T-helper 2 cell treated with Interferon-gamma antibody and Interleukin-4, amounts not matched to agents 5 μg/mL and 100 μg/mL, for 36 hours (primary cell): ENCODE data around the gene CDK11B.
A peak's percentile ranks its signal among the peaks of the same experiment; 100 is the strongest.

Experiments
- DNase-seq: peaks from one replicate; pipeline ENCODE4 v3.0.0; 2021; ENCODE audit warnings: low spot score
- H3K27ac Mint-ChIP-seq: one replicate; pipeline ENCODE4 v1.8.0; 2021; ENCODE audit warnings: mild to moderate bottlenecking, mixed read lengths
- H3K27me3 Mint-ChIP-seq: one replicate; pipeline ENCODE4 v1.8.0; 2021; ENCODE audit warnings: low read depth, mixed read lengths
- H3K36me3 Mint-ChIP-seq: one replicate; pipeline ENCODE4 v1.8.0; 2021; ENCODE audit warnings: low read depth, mixed read lengths
- H3K4me1 Mint-ChIP-seq: one replicate; pipeline ENCODE4 v1.8.0; 2021; ENCODE audit warnings: low read depth, mixed read lengths
- H3K4me3 Mint-ChIP-seq: one replicate; pipeline ENCODE4 v1.8.0; 2022; ENCODE audit warnings: mild to moderate bottlenecking, moderate library complexity, mixed read lengths
- H3K9me3 Mint-ChIP-seq: one replicate; pipeline ENCODE4 v1.8.0; 2021; ENCODE audit warnings: mixed read lengths

The CDK11B gene

DNA sequence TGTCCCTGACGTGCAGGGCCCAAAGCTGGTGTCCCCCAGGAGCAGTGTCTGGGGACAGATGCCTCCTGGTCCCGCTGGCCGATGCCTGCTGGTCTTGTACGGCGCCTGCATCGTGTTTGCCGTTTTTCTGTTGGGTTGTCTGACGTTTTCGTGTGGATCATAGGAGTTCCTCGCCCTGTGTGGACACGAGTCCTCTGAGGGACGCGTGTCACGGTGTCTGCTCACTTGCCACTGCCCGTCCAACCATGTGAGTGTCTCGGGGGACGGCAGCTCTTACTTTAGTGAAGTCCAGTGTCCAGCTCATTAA, 36.1 kb downstream of the CDK11B start:
- no peaks in the 10 kb centered on the region for H3K9me3 Mint-ChIP-seq
- no peak overlapping the region for H3K27ac Mint-ChIP-seq
- no peaks in the 10 kb centered on the region for H3K36me3 Mint-ChIP-seq
- no peak overlapping the region for H3K4me3 Mint-ChIP-seq
- DNase-seq: no peak
- H3K27me3 Mint-ChIP-seq: no peaks in the 10 kb centered on the region
- no peaks in the 10 kb centered on the region for H3K4me1 Mint-ChIP-seq

DNA sequence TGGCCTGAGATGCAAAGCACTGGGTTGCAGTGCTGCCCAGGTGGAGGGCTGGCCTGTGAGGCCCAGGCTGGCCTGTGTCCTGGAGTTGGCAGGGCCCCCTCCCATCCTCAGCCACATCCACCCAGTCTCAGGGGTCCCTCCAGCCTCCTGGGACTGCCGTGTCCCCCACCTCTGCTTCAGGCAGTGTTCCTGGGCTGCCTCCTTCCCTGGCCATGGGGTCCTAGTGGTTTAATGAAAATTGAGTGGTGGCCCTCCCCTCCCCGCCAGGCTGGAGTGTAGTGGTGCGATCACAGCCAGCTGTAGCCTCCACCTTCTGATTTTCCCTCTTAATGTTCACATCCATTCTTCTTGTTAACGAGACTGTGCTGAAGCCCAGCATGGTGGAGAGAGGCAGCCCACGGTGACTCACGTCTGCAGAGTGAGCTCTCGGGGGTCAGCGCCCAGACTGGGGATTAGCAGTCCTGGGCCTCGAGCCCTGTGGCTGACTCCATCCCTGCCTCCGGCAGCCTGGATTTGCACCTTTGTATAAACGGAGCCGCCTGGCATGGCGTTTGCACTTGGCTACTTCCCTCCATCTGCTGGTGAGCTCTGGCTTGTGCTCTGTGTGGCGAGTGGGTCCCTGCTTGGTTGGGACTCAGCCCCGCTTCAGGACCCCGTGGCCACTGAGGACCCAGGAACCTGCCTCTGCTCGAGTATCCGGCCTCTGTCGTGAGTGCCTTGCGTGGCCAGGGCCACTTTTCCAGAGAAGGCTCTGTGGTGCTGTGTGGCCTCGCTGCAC, 36.6 kb downstream of the CDK11B start:
- DNase-seq: no peak
- Mint-ChIP-seq H3K9me3 (no peaks in the 10 kb centered on the region), H3K27me3 (no peaks in the 10 kb centered on the region), H3K27ac (peak overlapping the region; percentile 20), H3K4me3 (no peak overlapping the region), H3K4me1 (peaks cover 2% of the 10 kb centered on the region), H3K36me3 (no peaks in the 10 kb centered on the region)

DNA sequence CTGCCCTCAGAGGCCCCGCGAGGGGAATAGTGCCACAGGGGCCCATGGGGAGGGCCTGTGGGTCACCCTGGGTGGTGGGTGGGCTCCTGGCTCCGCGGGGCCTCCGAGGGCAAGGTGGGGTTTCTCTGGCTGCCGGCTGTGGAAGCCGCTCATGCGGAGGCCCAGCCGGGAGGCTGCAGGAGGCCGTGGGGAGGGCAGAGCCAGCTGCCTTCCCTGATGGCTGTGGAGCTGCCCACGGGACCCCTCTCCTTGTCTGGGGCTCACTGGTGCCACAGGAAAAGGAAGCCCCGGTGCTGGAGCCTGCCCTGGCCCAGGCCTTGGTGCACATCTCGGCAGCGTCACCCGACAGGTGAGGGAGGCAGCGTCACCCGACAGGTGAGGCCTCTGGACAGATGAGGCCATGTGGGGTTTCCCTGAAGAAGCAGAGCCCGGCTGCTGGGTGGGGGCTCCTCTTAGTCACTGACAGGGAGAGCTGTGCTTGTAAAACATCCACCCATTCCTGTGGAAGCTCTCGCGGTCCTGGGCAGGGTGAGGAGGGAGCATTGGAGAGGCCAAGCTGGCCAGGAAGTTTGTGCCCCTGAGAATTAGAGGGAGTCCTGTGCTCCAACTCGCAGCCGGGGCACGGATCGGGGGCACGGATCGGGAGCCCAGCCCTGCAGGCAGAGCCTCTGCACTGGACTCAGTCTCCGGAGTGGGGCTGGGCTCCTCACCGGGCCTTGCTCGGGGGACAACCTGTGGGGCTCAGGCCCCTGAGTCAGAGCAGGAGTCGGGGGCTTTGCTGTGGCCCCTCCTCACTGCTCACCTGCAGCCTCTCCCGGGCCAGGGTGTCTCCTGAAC, 37.4 kb downstream of the CDK11B start:
- Mint-ChIP-seq H3K27me3 (no peaks in the 10 kb centered on the region), H3K36me3 (no peaks in the 10 kb centered on the region), H3K9me3 (no peaks in the 10 kb centered on the region), H3K27ac (peak overlapping the region; percentile 36), H3K4me3 (no peak overlapping the region), H3K4me1 (peaks cover 7% of the 10 kb centered on the region)
- no peak for DNase-seq

DNA sequence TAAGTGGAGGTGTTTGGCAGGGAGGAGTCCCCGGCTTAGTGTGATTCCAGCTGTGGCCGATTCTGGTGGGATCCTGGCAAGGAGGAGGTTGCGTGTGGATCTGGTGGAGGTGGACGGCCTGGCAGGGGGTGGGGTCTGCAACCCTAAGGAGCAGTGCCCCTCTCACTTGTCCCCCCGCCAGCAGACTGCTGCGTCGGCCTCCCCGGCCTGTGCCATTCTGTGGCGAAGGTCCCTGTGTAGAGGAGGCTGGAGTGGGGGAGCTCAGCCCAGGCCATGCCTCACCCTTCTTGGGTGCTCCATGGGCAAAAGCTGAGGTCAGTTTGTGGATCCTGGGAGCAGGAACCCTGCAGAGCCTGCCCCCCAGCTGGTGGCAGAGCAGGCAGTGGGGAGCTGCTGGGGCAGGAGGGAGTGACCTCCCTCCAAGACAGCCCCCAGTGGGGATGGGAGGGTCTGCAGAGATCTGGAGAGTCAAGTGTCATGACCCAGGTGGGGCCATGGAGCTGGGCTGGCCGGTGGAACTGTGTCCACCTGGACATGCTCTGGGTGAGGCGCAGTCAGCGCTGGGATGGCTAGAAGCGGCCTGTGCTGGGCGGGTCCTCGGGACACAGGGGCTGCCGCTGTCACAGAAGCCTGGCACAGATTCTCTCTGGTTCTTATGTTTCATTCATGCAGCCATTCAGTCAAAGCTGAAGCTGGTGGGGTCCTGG, 38.2 kb downstream of the CDK11B start:
- Mint-ChIP-seq H3K9me3 (no peaks in the 10 kb centered on the region), H3K4me3 (no peak overlapping the region), H3K36me3 (no peaks in the 10 kb centered on the region), H3K27ac (no peak overlapping the region), H3K4me1 (peaks cover 7% of the 10 kb centered on the region), H3K27me3 (no peaks in the 10 kb centered on the region)
- no peak for DNase-seq

DNA sequence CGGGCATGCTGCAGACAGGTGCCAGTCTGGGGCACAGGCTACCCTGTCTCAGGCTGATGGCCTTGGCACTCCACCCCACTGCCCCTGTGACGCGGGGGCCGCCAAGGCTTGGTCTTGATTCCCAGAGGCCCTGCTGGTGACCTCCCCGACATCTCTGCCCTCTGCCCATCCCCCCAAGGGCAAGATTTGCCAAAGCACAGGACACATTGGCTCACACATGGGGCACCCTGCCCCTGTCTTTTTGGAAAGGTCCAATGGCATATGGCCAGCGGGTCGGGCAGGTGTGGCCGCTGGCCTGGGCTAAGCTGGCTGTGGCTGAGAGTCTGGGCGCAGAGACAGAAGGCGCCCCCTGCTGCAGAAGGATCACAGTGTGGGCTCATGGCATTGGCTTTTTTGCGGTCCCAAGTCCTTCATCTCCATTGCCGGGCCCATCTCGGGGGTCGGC, 38.9 kb downstream of the CDK11B start:
- H3K4me3 Mint-ChIP-seq: no peak overlapping the region
- no peaks in the 10 kb centered on the region for H3K9me3 Mint-ChIP-seq
- no peak for DNase-seq
- H3K36me3 Mint-ChIP-seq: no peaks in the 10 kb centered on the region
- peaks cover 8% of the 10 kb centered on the region for H3K4me1 Mint-ChIP-seq
- H3K27ac Mint-ChIP-seq: no peak overlapping the region
- H3K27me3 Mint-ChIP-seq: no peaks in the 10 kb centered on the region

DNA sequence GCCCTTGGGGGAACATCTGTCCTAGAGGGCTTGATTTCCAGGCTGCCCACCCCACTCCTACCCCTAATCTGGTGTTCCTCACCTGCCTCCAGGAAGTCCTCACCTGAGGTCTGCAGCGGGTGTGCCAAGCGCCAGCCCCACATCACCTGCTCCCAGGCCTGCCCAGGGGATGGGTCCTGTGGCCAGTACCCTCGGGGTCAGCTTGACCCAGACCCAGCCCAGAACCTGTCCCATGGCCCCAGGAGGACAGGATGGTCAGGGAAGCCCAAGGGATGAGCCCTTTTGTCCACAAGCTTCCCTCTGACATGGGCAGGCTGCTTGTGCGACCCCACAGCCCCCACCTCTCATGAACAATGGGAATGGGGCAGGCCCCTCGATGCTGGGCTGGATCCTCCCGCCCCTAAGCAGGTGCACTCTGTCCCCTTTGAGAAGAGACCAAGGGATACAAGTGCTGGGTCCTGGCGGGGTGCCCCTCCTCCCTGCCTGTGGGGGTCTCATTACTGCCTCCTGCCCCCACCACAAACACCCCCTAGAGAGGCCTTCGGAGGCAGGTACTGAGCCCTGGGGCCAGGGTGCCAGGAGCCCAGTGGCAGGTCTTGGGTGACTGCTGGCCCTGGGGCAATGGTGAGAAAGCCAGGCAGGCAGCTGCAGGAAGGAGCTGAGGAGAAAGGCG, 40.3 kb downstream of the CDK11B start:
- no peaks in the 10 kb centered on the region for H3K9me3 Mint-ChIP-seq
- H3K4me3 Mint-ChIP-seq: no peak overlapping the region
- H3K4me1 Mint-ChIP-seq: peaks cover 22% of the 10 kb centered on the region
- no peak overlapping the region for H3K27ac Mint-ChIP-seq
- no peak for DNase-seq
- no peaks in the 10 kb centered on the region for H3K36me3 Mint-ChIP-seq
- H3K27me3 Mint-ChIP-seq: no peaks in the 10 kb centered on the region

DNA sequence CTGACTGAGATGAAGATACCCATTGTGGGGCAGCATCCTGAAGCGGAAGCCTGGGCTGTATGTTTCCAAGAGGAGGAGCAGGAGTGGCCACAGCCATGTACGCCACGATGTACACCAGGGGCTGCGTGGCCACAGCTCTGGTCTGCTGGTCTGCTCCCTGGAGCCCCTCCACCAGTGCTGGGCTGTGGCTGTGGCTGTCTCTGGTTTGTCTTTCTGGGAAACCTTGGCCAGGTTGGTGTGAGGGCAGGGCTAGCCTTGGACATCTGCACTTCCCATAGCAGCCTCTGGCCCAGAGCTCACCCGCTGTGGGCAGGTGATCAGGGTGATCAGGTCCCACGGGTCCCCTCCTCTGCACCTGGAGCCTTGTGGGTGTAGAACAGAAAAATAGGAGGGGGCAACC, 40.9 kb downstream of the CDK11B start:
- Mint-ChIP-seq H3K27me3 (no peaks in the 10 kb centered on the region), H3K4me3 (no peak overlapping the region), H3K9me3 (no peaks in the 10 kb centered on the region), H3K4me1 (peaks cover 23% of the 10 kb centered on the region), H3K27ac (no peak overlapping the region), H3K36me3 (no peaks in the 10 kb centered on the region)
- no peak for DNase-seq

DNA sequence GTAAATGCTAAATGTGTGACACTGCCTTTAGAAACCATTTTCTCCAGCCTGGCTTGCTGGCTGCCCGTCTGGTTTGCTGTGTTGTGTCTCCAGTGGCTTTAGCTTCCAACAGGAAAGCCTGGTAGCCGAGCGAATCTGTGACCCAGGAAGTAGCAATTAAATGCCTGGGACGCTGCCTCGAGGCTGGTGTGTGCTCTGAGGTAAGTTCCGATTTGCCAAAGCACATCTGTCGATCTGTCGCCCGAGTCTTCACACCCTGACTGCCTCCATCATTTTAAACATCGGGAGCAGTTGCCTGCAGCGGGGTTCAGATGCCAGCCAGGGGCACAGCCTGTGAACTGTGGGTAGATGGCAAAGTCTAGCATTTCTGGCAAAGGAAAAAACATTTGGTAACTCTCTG, 41.3 kb downstream of the CDK11B start:
- Mint-ChIP-seq H3K27me3 (no peaks in the 10 kb centered on the region), H3K4me3 (peak overlapping the region; percentile 85), H3K9me3 (no peaks in the 10 kb centered on the region), H3K27ac (peak overlapping the region; percentile 91), H3K4me1 (peaks cover 23% of the 10 kb centered on the region), H3K36me3 (no peaks in the 10 kb centered on the region)
- no peak for DNase-seq

DNA sequence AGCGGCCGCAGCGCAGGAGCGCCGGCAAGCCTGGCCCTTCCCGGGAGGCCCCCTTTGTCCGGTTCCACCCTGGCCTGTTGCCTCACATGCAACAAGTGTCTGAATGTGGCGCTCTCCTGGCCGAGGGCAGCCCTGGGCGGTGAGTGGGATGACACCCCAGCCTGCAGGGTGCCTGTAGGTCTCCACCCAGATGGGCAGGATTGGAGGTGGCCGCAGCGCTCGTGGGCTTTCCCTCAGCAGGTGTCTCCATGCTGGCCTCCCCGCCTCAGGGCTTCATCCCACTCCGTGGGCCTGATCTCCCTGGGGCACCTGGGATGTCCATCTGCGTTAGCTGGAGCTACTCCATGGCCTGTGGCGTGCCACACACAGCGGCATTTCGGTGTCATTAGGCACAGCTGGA, 42.0 kb downstream of the CDK11B start:
- Mint-ChIP-seq H3K4me1 (peaks cover 26% of the 10 kb centered on the region), H3K36me3 (peaks cover 2% of the 10 kb centered on the region), H3K9me3 (no peaks in the 10 kb centered on the region), H3K27ac (peak overlapping the region; percentile 91), H3K4me3 (peak overlapping the region; percentile 85), H3K27me3 (no peaks in the 10 kb centered on the region)
- DNase-seq: no peak

DNA sequence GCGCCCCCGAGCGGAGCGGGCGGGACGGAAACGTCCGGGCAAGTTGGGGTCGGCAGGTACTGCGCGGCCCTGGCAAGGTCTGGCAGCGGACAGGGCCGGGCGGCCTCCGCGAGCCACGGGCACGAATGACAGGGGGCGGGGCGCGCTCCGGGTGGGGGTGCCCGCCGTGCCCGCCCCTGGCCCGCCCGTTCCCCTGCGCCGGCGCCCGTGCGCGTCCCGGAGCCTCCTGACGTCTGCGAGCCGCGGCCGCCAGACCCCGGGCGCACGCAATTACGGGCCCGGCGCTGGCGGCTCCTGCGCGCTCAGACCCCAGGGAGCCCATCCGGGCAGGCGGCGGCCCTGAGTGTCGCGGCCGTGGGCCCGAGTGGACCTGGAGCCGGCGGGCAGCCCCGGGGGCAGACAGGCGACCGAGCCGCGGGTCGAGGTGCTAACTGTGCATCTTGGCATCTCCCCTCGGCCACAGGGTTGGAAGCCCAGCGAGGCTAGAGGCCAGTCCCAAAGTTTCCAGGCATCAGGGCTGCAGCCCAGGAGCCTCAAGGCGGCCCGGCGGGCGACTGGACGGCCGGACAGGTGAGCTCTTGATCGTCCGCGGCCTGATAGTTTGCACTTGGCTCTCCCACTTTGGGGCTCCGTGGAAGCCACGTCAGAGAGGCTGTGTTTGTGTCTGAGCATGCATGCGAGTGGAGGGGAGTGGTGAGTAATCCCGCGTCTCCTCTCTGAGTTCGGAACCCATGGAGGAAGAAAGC, 42.6 kb downstream of the CDK11B start:
- Mint-ChIP-seq H3K4me1 (peaks cover 26% of the 10 kb centered on the region), H3K36me3 (peaks cover 2% of the 10 kb centered on the region), H3K27ac (peak overlapping the region; percentile 91), H3K4me3 (peak overlapping the region; percentile 85), H3K9me3 (no peaks in the 10 kb centered on the region), H3K27me3 (no peaks in the 10 kb centered on the region)
- peak; percentile 38 for DNase-seq

DNA sequence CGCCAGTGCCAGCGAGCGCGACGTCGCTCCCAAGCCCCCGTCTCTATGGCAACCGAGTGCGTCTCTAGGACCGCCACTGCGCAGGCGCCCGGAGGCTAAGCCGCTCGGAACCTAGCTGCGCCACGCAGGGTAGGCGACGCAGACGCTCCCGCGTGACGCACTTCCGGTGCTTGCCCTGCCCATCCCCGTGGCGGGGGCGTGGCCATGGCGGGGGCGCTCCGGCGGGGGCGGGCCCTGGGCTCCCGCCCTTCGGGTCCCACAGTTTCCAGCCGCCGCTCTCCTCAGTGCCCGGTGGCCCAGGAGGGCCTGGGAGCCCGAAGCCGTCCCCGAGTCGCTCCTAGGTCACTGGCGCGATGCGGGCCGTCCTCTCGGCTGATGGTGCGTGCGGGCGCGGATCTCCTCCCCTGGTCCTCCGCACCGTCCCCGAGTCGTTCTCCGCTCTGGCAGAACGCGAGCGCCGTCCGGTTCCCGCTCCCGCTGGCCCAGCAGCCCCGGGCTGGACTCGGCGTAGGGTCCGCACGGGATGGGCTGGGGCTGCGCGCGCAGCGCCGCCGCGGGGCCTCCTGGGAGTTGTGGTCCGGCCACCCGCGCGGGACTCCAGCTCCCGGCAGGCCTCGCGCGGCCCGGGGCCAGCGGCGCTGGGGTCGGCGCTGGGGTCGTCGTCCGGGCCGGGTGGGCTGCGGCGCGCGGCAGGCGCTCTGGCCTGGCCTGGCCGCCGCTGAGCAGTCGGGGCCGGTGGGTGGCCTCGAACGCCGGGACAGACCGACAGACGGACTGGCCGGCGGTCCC, 43.4 kb downstream of the CDK11B start, which contains the start of gene MIB2:
TSS of gene MIB2 (plus strand) at position 245 of the 789 bp plus-strand sequence. CDS start 7,953 bp downstream, outside the sequence.
- H3K9me3 Mint-ChIP-seq: no peaks in the 10 kb centered on the region
- H3K27me3 Mint-ChIP-seq: no peaks in the 10 kb centered on the region
- H3K36me3 Mint-ChIP-seq: peaks cover 2% of the 10 kb centered on the region
- H3K27ac Mint-ChIP-seq: peak within 1 kb of the TSS; percentile 95
- peak; percentile 98 for DNase-seq
- H3K4me3 Mint-ChIP-seq: peak within 1 kb of the TSS; percentile 91
- H3K4me1 Mint-ChIP-seq: peaks cover 26% of the 10 kb centered on the region

DNA sequence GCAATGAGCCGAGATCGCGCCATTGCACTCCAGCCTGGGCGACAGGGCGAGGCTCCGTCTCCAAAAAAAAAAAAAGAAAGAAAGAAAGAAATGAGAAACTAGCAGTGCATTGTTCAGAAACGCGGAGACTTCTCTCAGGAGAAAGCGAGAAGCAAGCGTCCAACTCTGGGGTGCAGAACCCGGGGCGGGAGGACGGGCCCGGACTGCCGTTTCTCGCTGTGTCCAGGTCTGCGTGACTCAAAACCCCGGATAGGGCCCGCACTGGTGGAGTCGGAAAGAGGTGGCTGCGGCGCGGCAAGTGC, 43.9 kb downstream of the CDK11B start:
- H3K4me3 Mint-ChIP-seq: peak overlapping the region; percentile 91
- H3K36me3 Mint-ChIP-seq: peaks cover 2% of the 10 kb centered on the region
- H3K27me3 Mint-ChIP-seq: no peaks in the 10 kb centered on the region

More for the DNA sequence above, 43.9 kb downstream of the CDK11B start:
- Mint-ChIP-seq H3K4me1 (peaks cover 26% of the 10 kb centered on the region), H3K9me3 (no peaks in the 10 kb centered on the region), H3K27ac (peak overlapping the region; percentile 95)
- DNase-seq: no peak
